ENCODE results near the gene METTL22. TPM values are rescaled to one million over a fixed set of nuclear protein-coding genes. Genes with fewer than 3 reads are reported as not detected.

Gene METTL22
- total RNA-seq, 1 donor from 2014 or later = 15.5 TPM

DNA sequence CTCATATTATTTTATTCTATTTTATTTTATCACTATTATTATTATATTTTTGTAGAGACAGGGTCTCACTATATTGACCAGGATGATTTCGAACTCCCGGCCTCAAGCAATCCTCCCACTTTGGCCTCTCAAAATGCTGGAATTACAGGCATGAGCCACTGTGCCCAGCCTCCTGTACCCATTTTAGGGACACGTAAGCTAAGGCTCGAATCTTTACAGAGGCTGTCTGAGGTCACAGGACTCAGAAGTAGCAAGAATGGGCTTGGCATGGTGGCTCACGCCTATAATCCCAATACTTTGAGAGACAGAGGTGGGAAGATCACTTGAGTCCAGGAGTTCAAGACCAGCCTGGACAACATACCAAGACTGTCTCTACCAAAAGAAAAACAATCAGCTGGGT lies 40.2 kb downstream of the METTL22 start:
- DNase-seq (ENCODE audit: low read depth) = no peak
- TF ChIP-seq, protein P1, sequence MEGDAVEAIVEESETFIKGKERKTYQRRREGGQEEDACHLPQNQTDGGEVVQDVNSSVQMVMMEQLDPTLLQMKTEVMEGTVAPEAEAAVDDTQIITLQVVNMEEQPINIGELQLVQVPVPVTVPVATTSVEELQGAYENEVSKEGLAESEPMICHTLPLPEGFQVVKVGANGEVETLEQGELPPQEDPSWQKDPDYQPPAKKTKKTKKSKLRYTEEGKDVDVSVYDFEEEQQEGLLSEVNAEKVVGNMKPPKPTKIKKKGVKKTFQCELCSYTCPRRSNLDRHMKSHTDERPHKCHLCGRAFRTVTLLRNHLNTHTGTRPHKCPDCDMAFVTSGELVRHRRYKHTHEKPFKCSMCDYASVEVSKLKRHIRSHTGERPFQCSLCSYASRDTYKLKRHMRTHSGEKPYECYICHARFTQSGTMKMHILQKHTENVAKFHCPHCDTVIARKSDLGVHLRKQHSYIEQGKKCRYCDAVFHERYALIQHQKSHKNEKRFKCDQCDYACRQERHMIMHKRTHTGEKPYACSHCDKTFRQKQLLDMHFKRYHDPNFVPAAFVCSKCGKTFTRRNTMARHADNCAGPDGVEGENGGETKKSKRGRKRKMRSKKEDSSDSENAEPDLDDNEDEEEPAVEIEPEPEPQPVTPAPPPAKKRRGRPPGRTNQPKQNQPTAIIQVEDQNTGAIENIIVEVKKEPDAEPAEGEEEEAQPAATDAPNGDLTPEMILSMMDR (conservative IDR thresholded peaks at IDR 0.05; ENCODE audit: low read depth, low read length) = no peak
- H3K4me3 ChIP-seq (ENCODE audit: low read depth, low read length) = no peak overlapping the region

DNA sequence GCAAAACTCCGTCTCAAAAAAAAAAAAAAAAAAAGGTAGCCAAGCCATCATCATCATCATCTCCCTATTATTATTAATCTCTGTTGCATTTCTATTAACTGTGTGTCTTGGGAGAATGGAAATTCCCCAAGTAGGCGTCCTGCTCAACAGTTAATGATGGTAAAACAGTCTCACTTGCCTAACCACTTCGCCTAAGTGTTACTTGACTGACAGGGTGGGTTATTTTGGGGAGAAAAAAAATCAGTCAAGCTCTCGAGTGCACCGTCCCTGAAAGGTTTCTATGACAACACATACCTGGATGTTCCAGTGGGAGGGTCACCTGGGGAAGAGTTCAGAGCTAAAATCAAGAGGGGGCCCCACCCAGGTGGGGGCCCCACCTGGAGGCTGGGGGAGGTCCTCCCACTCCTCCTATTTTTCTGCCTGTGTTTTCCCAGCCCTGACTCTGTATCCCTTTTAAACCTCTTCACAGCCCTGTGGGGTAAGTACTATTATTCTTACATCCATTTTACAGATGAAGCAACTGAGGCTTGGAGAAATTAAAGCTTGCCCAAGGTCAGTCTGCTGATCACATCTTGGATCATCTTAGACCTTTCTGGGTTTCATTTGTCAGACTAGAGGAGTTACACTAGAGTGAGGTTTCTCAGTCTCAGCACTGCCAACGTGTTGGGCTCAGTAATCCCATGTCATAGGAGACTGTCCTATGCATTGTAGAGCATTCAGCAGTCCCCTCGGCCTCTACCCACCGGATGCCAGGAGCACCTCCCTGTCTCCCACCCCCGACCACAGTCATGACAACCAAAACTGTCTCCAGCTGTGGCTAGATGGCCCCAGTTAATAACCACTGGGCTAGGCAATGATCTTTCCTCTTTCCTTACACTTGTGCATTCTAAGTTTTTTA lies 41.9 kb downstream of the METTL22 start:
- TF ChIP-seq, protein P1 (conservative IDR thresholded peaks at IDR 0.05; ENCODE audit: low read depth, low read length) = no peak
- no peak for DNase-seq (ENCODE audit: low read depth)
- no peak overlapping the region for H3K4me3 ChIP-seq (ENCODE audit: low read depth, low read length)

DNA sequence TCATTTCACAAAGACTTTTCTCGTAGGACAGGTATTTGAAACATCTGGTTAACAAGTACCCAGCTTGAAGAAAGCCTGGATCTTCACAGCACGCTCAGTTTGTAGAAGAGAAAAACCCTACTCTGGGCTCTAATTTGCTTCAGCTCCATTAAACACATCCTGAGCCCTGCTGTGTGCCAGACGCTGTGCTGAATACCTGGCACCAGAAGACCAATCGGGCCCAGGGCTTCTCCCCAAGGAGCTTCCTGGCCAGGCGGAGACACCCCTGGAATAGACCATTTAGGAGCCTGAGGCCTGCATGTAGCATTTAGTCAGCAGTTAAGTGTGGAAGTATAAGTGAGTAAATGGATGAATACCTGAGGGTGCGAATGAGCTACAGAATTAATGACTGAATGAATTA lies 44.0 kb downstream of the METTL22 start:
- no peak for DNase-seq (ENCODE audit: low read depth)
- TF ChIP-seq, protein P1 (conservative IDR thresholded peaks at IDR 0.05; ENCODE audit: low read depth, low read length) = no peak
- no peak overlapping the region for H3K4me3 ChIP-seq (ENCODE audit: low read depth, low read length)

- no peak overlapping the region for H3K4me3 ChIP-seq (ENCODE audit: low read depth, low read length)
- no peak for DNase-seq (ENCODE audit: low read depth)
- TF ChIP-seq, protein P1 (conservative IDR thresholded peaks at IDR 0.05; ENCODE audit: low read depth, low read length) = no peak
Observed at GRCh38 chr16:8667492-8667891, 46.0 kb downstream of the METTL22 start.

- no peak for DNase-seq (ENCODE audit: low read depth)
- H3K4me3 ChIP-seq (ENCODE audit: low read depth, low read length) = no peak overlapping the region
- TF ChIP-seq, protein P1 (conservative IDR thresholded peaks at IDR 0.05; ENCODE audit: low read depth, low read length) = no peak
Observed at GRCh38 chr16:8668113-8668512, 46.6 kb downstream of the METTL22 start.

DNA sequence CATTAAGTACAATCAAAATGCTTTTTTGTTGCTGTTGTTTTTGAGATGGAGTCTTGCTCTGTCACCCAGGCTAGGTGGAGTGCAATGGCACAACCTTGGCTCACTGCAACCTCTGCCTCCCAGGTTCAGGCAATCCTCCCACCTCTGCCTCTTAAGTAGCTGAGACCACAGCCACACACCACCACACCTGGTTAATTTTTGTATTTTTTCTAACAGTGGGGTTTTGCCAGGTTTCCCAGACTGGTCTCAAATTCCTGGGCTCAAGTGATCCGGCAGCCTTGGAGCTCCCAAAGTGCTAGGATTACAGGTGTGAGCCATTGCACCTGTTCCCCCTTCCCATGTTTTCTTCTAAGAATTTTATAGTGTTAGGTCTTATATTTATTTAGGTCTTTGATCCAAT lies 48.0 kb downstream of the METTL22 start:
- TF ChIP-seq, protein P1 (conservative IDR thresholded peaks at IDR 0.05; ENCODE audit: low read depth, low read length) = no peak
- DNase-seq (ENCODE audit: low read depth) = no peak
- H3K4me3 ChIP-seq (ENCODE audit: low read depth, low read length) = no peak overlapping the region

Data from epithelial cell of proximal tubule (primary cell).